ENCODE data around the gene OR52A5. TPM values are rescaled to one million over a fixed set of nuclear protein-coding genes. Genes with fewer than 3 reads are reported as not detected.
"Not testable (repeated sequence)": the region's sequence is repeated elsewhere in the genome, so short reads cannot be mapped to it uniquely, and the experiment has no call there.

Gene OR52A5
- not detected for total RNA-seq

DNA sequence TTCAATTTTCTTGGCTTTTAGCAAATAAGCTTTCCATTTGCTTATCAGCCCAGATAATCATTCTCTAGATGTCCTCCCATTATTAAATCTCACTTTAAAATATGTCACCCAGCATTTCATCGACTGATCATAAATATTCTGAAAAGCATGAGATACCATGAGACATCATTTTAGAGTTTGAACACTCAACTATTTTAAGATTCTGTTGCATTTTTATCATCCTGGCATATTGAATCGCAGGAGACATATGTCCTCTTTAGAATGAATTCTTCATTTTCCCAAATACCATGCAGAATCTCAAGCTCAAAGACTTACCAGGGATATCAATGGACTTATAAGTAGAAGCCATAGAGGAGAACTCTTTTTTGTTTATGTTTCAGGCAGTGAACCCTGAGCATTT is at the start of gene OR52A5:
OR52A5 (minus strand) TSS at position 361 of the 400 bp plus-strand sequence. CDS start 5,714 bp downstream, outside the sequence.
- CTCF ChIA-PET, result no interaction called here
- POLR2A ChIA-PET, result no interaction called here

DNA sequence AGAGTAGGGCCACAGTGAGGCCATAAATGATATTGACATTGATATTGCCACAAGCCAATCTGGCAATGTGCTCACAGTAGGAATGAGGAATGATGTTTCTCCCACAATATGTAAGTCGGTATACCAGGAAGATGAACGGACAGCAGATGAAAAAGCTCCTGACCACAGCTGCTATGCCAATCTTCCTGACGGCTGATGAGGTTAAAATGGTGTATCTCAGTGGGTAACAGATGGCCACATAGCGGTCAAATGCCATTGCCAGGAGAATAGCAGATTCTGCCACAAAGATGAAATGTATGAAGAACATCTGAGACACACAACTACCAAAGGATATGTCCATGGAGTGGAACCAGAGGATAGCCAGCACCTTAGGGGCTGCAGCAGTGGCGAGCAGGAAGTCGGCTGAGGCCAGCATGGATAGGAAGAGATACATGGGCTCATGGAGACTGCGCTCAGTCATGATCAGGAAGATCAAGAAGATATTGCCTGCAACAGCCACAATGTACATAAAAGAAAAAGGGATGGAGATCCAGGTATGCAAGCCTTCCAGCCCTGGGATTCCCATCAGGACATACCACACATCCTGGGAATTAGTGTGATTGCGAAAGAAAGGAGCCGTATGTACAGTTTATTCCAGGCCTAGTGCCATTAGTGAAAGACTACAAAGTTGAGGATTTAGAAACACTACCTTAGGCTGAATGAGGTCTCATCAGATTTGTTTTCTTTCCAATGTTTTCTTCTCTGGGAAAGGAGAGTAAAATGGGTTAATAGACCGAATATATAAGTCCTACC is 40.1 kb upstream of the OR52A5 start:
- POLR2A ChIA-PET, result no interaction called here

DNA sequence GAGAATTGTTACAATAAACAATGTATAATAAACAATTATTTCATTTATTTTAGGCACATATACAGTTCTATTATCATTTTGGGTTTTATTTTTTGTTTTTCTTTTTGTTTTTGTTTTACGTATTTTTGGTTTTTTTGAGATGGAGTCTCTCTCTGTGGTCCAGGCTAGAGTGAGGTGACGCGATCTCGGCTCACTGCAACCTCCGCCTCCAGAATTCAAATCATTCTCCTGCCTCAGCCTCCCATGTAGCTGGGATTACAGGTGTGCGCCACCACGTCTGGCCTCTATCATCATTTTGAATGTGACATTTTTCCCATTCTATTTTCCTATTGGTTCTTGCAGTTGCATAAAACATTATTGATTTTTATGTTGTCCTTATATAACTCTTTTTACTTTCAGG is 36.8 kb upstream of the OR52A5 start:
- CTCF ChIA-PET, result no interaction called here
- POLR2A ChIA-PET, result no interaction called here

More for the DNA sequence above, 40.1 kb upstream of the OR52A5 start:
- CTCF ChIA-PET, result no interaction called here

GRCh38 chr11:5171856-5172255 is 33.7 kb upstream of the OR52A5 start:
- CTCF ChIA-PET, result no interaction called here
- POLR2A ChIA-PET, result no interaction called here

DNA sequence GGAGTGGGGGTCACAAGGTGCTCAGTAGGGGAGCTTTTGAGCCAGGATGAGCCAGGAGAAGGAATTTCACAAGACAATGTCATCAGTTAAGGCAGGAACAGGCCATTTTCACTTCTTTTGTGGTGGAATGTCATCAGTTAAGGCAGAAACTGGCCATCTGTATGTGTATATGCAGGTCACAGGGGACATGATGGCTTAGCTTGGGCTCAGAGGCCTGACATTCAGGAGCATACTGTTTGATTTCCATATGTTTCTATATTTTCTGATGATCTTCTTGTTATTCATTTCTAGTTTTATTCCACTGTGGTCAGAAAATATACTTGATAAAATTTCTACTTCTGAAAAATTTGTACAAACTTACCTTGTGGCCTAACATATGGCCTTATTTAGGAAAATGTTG is 27.7 kb upstream of the OR52A5 start:
- POLR2A ChIA-PET, CTCF ChIA-PET: not testable (repeated sequence)

GRCh38 chr11:5164807-5165206 is 26.7 kb upstream of the OR52A5 start:
- POLR2A ChIA-PET, CTCF ChIA-PET: not testable (repeated sequence)

DNA sequence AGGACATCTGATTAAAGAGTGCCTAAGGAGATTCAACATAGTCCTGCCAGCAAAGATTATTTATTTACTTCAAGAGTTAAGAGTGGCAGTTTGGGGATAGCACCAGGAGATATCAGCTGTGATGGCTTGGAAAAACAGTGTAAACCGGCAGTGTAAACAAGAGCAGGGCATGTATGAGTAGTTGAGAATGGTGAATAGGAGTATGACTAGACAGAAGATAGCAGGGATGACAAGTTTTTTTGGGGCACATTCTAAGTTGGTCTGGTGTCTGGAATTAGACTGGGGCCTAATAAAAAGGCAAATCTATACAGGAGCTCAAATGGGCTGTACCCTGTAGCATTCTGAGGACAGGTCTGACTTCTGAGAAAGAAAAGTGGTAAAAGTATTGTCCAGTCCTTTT is 22.9 kb upstream of the OR52A5 start:
- POLR2A ChIA-PET, CTCF ChIA-PET: not testable (repeated sequence)

DNA sequence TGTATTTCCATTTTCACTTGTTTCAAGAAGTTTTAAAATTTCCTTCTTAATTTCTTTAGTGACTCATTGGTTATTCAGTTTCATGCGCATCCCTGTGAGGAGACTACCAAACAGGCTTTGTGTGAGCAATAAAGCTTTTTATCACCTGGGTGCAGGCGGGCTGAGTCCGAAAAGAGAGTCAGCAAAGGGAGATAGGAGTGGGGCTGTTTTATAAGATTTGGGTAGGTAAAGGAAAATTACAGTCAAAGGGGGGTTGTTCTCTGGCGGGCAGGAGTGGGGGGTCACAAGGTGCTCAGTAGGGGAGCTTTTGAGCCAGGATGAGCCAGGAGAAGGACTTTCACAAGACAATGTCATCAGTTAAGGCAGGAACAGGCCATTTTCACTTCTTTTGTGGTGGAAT is 22.1 kb upstream of the OR52A5 start:
- CTCF ChIA-PET, result not testable (repeated sequence)

GRCh38 chr11:5159806-5160205 is 21.6 kb upstream of the OR52A5 start:
- ChIA-PET CTCF (no interaction called here), POLR2A (no interaction called here)

More for the DNA sequence above, 22.1 kb upstream of the OR52A5 start:
- POLR2A ChIA-PET, result not testable (repeated sequence)

- ChIA-PET POLR2A (no interaction called here), CTCF (no interaction called here)
Measured at GRCh38 chr11:5154657-5155056, 16.5 kb upstream of the OR52A5 start, which contains the start of gene OR52A1. Gene OR52A1 (minus strand): TSS chr11:5154757. CDS start chr11:5152369, 2,388 bp downstream.

- ChIA-PET CTCF (no interaction called here), POLR2A (no interaction called here)
Measured at GRCh38 chr11:5153574-5154431, 15.6 kb upstream of the OR52A5 start.

DNA sequence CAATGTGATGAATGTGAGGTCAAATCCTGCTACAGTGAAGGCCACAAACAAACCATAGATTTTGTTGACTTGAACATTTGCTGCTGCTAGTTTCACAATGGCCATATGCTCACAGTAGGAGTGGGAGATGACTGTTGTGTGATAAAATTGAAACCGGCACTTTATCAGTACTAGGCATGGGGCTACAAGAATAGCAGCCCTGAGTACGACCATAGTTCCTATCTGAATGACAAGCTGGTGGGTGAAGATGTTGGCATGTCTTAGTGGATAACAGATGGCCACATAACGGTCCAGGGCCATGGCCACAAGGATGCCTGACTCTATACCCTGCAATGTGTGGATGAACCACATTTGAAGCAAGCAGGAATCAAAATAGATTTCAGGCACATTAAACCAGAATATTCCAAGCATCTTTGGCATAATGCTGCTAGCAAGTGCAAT is 13.6 kb upstream of the OR52A5 start:
- POLR2A ChIA-PET, result no interaction called here

DNA sequence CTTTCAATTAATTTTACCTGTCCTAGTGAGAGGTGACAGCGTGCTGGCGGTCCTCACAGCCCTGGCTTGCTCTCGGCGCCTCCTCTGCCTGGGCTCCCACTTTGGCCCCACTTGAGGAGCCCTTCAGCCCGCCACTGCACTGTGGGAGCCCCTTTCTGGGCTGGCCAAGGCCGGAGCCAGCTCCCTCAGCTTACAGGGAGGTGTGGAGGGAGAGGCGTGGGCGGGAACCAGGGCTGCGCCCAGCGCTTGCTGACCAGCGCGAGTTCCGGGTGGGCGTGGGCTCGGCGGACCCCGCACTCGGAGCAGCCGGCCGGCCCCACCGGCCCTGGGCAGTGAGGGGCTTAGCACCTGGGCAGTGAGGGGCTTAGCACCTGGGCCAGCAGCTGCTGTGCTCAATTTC is 6.0 kb upstream of the OR52A5 start:
- CTCF ChIA-PET, POLR2A ChIA-PET: not testable (repeated sequence)

More for the DNA sequence above, 13.6 kb upstream of the OR52A5 start:
- CTCF ChIA-PET, result no interaction called here

DNA sequence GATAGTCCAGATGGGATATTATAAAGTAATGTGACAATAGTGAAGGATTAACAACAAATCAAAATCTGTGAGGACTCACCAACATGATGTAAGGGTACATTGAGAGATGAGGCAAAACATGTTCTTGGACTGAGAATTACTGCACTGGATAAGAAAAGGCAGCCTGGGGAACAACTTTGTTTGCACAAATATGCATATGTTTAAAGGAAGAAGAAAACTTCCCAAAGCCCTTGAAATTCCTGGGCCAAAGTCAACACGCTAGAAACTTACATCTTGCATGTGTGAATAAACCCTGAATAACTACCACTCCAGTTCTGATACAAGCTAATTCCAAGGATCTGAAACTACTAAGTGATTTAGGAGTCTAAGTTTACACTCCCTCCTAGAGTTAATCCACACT is 1.1 kb downstream of the OR52A5 start:
- ChIA-PET POLR2A (no interaction called here), CTCF (interaction anchor here (0.5 kb wide), 1 partner anchor 211 kb away, joined by 3 read pairs; no protein-coding TSS in a partner anchor)

- CTCF ChIA-PET, result no interaction called here
- POLR2A ChIA-PET, result no interaction called here
Measured at GRCh38 chr11:5136261-5136660, 1.9 kb downstream of the OR52A5 start.

GRCh38 chr11:5131584-5132335 is 6.4 kb downstream of the OR52A5 start:
- ChIA-PET CTCF (no interaction called here), POLR2A (no interaction called here)

GRCh38 chr11:5129457-5129877 is 8.7 kb downstream of the OR52A5 start:
- POLR2A ChIA-PET, result no interaction called here
- CTCF ChIA-PET, result interaction anchor here (0.6 kb wide), 1 partner anchor 339 kb away, joined by 3 read pairs; no protein-coding TSS in a partner anchor

- ChIA-PET CTCF (no interaction called here), POLR2A (no interaction called here)
Measured at GRCh38 chr11:5124891-5125620, 13.1 kb downstream of the OR52A5 start.

GRCh38 chr11:5123802-5124521 is 14.2 kb downstream of the OR52A5 start:
- POLR2A ChIA-PET, result no interaction called here

More at GRCh38 chr11:5123802-5124521, 14.2 kb downstream of the OR52A5 start:
- CTCF ChIA-PET, result interaction anchor here (0.7 kb wide), 1 partner anchor 255 kb away, joined by 3 read pairs; no protein-coding TSS in a partner anchor
